NCI-H2081 treated with DMSO at 0.1 percent for 48 hours (cell line): Measurements from ENCODE around the gene LFNG.
A peak's percentile ranks its signal among the peaks of the same experiment; 100 is the strongest.

Experiments used
- DNase-seq: peaks from one replicate; lab custom pipeline; 2025; lab: John Stamatoyannopoulos, UW

LFNG gene

GRCh38 chr7:2503056-2503941, 16.3 kb upstream of the LFNG start:
- DNase-seq = no peak

GRCh38 chr7:2504128-2504888, 15.3 kb upstream of the LFNG start:
- no peak for DNase-seq

DNA sequence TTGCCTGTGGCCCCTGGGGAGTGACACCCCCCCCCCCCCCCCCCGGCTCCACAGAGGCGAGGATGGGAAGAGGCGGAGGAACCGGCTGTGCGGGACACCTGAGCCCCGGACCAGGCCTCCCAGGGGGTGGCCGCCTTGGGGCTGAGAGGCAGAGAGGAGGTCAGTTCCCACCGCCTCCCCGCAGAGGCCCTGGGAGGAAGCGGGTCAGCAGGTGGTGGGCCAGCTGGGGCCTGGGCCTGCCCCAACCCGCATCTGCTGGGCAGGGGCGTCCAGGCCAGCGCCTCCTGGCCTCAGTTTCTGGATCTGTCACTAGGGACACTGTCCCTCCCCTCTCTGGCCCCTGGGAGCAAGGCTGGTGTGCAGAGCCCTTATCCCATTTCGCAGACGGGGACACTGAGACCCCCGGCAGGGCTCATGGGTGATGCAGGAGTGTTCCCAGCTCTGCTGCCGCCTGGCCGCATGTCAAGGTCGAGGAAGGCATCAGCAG, 14.6 kb upstream of the LFNG start:
- no peak for DNase-seq

DNA sequence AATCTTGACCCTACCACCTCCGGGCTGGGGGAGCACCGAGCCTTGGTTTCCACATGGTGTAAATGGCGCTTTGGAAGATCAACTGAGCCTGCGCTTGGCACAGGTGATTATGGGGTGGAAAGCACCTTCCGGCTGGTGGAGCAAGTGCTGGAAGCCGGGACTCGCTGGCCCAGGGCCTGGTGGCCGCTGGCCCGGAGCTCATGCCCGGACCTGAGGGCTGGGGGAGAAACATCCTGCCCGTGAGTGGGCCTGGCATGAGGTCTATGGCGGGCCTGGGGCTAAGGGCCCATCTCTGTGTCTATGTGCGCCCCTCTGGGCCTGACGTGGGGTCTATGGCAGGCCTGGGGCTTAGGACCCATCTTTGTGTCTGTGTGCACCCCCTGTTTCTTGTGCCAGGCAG, 14.2 kb upstream of the LFNG start:
- DNase-seq = no peak

GRCh38 chr7:2507208-2507916, 12.2 kb upstream of the LFNG start:
- no peak for DNase-seq

GRCh38 chr7:2507917-2508306, 11.7 kb upstream of the LFNG start:
- DNase-seq = no peak

DNA sequence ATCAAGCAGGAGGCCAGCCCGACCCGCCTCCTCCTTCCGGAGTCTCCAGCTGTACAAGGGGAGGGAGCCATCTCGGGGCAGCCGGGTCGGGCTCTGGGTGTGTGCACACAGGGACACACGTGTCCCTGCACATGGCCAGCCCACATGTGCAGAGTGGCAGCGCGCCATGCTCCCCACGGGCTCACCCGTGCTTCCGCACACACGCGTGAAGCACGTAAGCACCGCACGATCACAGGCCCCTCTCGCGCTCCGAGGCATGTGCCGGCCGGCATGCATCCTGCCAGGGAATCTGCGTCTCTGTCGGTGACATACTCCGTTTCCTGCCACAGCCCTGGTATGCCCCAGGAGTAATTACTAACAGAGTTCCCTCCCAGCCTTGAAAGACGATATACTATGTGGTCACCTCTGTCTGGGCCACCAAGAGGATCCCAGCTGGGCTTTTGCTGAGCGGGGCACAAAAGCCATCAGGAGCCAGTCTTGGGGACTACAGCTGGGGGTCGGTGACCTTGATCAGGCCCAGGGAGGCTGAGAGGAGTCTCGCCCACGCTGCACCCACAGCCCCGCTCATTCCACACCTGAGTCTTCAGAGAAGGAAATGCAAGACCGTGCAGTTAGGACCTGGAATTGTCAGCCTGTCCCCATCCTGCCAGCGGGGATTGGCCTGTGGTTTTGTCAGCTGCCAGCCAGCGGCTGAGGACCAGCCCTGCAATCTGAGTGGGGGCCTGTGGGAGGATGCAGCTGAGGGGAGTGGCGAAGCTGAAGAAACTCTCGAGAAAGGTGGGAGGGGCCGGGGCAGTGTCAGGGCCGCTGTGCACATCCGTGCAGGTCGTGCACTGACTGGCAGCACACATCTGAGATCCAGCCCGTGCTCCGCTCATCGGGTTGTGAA, 11.0 kb upstream of the LFNG start:
- DNase-seq = no peak

DNA sequence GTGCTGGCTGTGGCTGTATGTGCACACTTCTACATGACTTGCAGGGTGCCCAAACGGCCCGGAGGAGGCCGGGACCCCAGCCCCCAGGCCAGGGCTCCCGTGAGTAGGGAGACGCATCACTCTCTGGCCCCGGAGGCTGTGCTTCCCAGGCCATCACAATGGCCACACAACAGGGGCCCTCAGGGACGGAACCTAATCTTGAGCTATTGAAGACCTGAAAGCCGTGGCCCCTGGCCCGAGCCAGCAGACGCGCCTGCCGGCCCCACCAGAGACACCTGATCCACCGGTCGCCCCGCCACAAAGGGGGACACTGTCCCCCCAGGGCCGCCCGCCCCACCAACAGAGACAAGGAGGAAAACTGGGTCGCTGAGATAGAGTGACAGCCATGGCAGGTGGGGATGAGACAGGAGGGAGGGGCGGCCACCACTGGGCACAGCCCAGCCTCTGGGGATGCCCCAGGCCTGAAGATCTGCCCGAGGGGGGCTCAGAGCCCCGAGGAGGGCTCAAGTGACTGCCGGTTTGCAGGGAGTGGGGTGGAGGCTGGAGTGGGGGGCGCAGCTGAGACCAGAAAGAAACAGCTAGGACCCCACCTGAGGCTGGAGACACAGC, 10.2 kb upstream of the LFNG start:
- DNase-seq = no peak

GRCh38 chr7:2510130-2510776, 9.3 kb upstream of the LFNG start:
- no peak for DNase-seq

DNA sequence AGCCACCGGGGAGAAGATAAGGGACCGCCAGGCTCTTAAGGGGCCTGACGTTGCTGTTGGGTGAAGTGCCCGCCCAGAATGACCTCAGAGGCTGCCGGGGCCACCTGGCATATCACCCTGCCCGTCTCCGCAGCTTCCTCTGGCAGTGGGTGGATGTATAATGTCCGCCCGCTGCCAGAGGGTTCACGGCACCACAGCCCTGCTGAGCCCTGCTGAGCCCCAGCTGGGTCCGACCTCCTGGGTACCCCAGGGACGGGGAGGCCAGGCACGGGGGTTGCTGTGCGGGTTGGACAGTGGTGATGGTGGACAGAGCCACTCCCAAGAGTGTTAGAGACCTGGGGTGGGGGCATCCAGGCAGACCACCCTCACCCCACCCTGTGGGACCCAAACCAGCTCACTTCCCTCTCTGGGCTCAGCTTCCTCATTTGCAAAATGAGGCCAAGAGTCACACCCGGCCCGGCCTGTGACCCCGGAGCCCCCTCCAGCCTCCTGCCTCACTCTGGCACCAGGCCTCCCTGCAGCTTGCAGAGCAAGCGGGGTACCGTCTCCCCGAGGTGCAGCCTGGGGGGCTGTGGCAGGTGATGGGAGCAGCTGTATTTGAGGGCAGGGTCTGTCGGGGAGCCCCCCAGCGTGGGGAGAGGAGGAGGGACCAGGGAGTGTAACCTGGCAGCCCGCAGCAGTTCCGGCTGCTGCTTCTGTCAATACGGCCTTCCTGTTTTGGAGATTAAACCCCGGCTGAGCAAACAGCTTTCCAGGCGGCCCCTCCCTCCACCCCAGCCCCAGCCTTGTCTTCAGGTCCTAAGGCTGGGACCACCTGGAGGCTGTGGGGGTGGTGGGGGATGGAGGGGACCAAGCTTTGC, 8.4 kb upstream of the LFNG start:
- peak; percentile 39 for DNase-seq

GRCh38 chr7:2511769-2512168, 7.8 kb upstream of the LFNG start:
- DNase-seq = no peak

GRCh38 chr7:2512179-2512661, 7.4 kb upstream of the LFNG start:
- no peak for DNase-seq

- DNase-seq = no peak
Measured at GRCh38 chr7:2512713-2513112, 6.9 kb upstream of the LFNG start.

DNA sequence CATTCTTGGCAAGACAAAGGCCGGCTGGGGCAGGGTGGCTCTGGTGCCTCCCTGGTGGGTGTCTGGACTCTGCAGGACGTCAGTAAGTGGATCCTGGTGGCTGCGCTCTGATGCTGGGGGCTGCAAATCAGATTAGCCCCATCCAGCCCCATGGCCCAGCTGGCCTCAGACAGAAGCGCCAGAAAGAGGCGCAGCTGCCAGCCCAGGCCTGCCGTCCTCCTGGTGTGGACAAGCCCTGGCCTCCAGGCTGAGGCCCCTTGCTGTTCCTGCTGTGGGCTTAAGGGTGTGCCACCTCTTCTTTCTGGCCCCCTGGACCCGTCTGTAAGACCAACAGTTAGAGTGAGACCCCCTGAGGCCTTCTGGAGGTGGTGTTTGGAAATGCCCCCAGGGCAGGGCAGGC, 5.9 kb upstream of the LFNG start:
- no peak for DNase-seq

GRCh38 chr7:2514473-2515423, 4.8 kb upstream of the LFNG start:
- DNase-seq = no peak

- no peak for DNase-seq
Measured at GRCh38 chr7:2515424-2516193, 4.0 kb upstream of the LFNG start.

GRCh38 chr7:2516194-2516555, 3.4 kb upstream of the LFNG start:
- DNase-seq = no peak

- no peak for DNase-seq
Measured at GRCh38 chr7:2517026-2517425, 2.5 kb upstream of the LFNG start.
